Measurements from ENCODE around the gene KLHL2.

KLHL2 gene

GRCh38 chr4:165360985-165361670 is 153.8 kb downstream of the KLHL2 start:
- no peaks in the 10 kb centered on the region for H3K36me3 ChIP-seq (ENCODE audit: insufficient read depth, low read length)
- no peak overlapping the region for H3K27ac ChIP-seq
- DNase-seq (ENCODE audit: low read depth, low spot score), result no peak
- H3K9me3 ChIP-seq (ENCODE audit: low read depth, low read length), result no peaks in the 10 kb centered on the region
- H3K4me3 ChIP-seq, result no peak overlapping the region
- H3K9ac ChIP-seq (ENCODE audit: insufficient read length), result no peak overlapping the region
- no peak for TF ChIP-seq FOXP2 (optimal IDR thresholded peaks at IDR 0.05; ENCODE audit: control extremely low read depth, extremely low read length, insufficient read depth)
- TF ChIP-seq POLR2AphosphoS5 (IDR thresholded peaks at IDR 0.05; ENCODE audit: borderline replicate concordance, low read depth, low read length), result no peak
- no peak for TF ChIP-seq EZH2 (IDR thresholded peaks at IDR 0.05)

- no peak for DNase-seq (ENCODE audit: low read depth, low spot score)
- Histone ChIP-seq H3K4me3 (no peak overlapping the region), H3K9ac (ENCODE audit: insufficient read length) (no peak overlapping the region), H3K9me3 (ENCODE audit: low read depth, low read length) (no peaks in the 10 kb centered on the region), H3K27ac (no peak overlapping the region), H3K36me3 (ENCODE audit: insufficient read depth, low read length) (no peaks in the 10 kb centered on the region)
- no peak for TF ChIP-seq POLR2AphosphoS5 (IDR thresholded peaks at IDR 0.05; ENCODE audit: borderline replicate concordance, low read depth, low read length)
- TF ChIP-seq FOXP2 (optimal IDR thresholded peaks at IDR 0.05; ENCODE audit: control extremely low read depth, extremely low read length, insufficient read depth), result no peak
- TF ChIP-seq EZH2 (IDR thresholded peaks at IDR 0.05), result no peak
Measured at GRCh38 chr4:165361810-165362209, 154.4 kb downstream of the KLHL2 start.

DNA sequence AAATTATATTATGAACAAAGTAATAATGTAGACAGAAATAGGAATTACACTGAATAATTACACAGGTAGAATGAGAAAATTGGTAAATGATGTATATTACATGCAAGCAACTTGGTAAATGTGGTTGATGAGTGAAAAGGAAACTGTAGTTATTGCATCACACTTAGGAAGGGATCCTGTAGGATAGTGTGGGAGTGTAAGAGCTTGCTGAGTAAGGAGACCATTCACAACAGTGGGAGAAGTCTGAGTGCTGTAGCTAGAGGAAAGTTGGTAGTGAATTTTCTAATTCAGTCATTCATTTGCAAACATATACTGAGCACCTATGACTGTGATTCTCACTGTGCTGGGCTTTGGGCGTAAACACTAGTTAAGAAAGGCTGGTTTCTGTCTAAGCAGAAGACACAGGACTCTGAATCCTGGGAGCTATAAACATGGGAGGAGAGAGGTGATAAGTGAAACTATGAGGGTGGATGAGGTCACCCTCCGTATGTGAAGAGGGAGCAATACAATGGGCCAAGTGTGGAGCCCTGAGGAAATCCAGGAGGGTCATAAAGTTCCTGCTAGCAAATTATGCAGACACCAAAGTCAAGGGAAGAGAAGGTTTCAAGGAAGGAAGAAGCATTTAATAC is 157.2 kb downstream of the KLHL2 start:
- no peak overlapping the region for H3K27ac ChIP-seq
- no peaks in the 10 kb centered on the region for H3K36me3 ChIP-seq (ENCODE audit: insufficient read depth, low read length)
- no peak overlapping the region for H3K4me3 ChIP-seq
- H3K9ac ChIP-seq (ENCODE audit: insufficient read length), result no peak overlapping the region
- DNase-seq (ENCODE audit: low read depth, low spot score), result no peak
- no peaks in the 10 kb centered on the region for H3K9me3 ChIP-seq (ENCODE audit: low read depth, low read length)
- no peak for TF ChIP-seq FOXP2 (optimal IDR thresholded peaks at IDR 0.05; ENCODE audit: control extremely low read depth, extremely low read length, insufficient read depth)
- TF ChIP-seq EZH2 (IDR thresholded peaks at IDR 0.05), result no peak
- TF ChIP-seq POLR2AphosphoS5 (IDR thresholded peaks at IDR 0.05; ENCODE audit: borderline replicate concordance, low read depth, low read length), result no peak

DNA sequence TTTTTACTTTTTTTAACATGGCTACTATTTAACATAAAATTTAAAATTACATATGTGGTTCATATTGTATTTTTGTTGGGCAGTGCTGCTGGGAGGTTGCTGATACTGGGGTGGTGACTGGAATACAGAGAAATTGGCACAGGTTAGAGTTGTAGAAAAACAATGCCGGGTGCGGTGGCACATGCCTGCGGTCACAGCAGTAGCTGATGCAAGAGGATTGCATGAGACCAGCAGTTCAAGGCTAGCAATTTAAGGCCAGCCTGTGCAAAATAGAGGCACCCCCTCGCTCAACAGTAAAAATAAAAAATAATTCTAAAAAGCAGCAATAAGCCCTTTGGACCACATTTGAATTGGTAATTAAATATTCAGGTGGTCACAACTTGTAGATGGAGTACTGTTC is 159.7 kb downstream of the KLHL2 start:
- Histone ChIP-seq H3K9me3 (ENCODE audit: low read depth, low read length) (no peaks in the 10 kb centered on the region), H3K9ac (ENCODE audit: insufficient read length) (no peak overlapping the region), H3K36me3 (ENCODE audit: insufficient read depth, low read length) (no peaks in the 10 kb centered on the region), H3K4me3 (no peak overlapping the region), H3K27ac (no peak overlapping the region)
- TF ChIP-seq FOXP2 (optimal IDR thresholded peaks at IDR 0.05; ENCODE audit: control extremely low read depth, extremely low read length, insufficient read depth) (no peak), POLR2AphosphoS5 (IDR thresholded peaks at IDR 0.05; ENCODE audit: borderline replicate concordance, low read depth, low read length) (no peak), EZH2 (IDR thresholded peaks at IDR 0.05) (no peak)
- no peak for DNase-seq (ENCODE audit: low read depth, low spot score)

- Histone ChIP-seq H3K9ac (ENCODE audit: insufficient read length) (no peak overlapping the region), H3K36me3 (ENCODE audit: insufficient read depth, low read length) (no peaks in the 10 kb centered on the region), H3K27ac (no peak overlapping the region), H3K4me3 (no peak overlapping the region), H3K9me3 (ENCODE audit: low read depth, low read length) (no peaks in the 10 kb centered on the region)
- TF ChIP-seq POLR2AphosphoS5 (IDR thresholded peaks at IDR 0.05; ENCODE audit: borderline replicate concordance, low read depth, low read length) (no peak), EZH2 (IDR thresholded peaks at IDR 0.05) (no peak), FOXP2 (optimal IDR thresholded peaks at IDR 0.05; ENCODE audit: control extremely low read depth, extremely low read length, insufficient read depth) (no peak)
- no peak for DNase-seq (ENCODE audit: low read depth, low spot score)
Measured at GRCh38 chr4:165368114-165368513, 160.8 kb downstream of the KLHL2 start.

DNA sequence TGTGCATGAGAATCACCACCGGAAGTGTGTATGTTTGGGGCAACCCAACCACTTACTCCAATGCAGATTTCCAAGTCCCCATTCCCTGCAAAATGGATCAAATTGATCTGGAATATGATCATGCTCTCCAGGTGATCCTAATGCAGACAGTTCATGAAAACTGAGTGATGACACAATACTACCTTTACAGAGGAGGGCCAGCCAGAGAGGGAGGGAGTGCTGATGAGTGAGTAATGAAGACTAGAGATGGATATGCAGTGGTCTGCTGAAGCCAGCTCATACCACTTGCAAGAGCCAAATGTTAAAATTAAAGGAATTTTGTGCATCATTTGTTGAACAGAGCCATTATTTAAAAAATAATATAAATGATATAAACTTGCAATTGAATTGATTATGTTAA is 161.2 kb downstream of the KLHL2 start:
- no peak overlapping the region for H3K4me3 ChIP-seq

GRCh38 chr4:165369522-165369921 is 162.2 kb downstream of the KLHL2 start:
- no peak overlapping the region for H3K4me3 ChIP-seq
- H3K27ac ChIP-seq, result no peak overlapping the region
- no peak for DNase-seq (ENCODE audit: low read depth, low spot score)
- no peaks in the 10 kb centered on the region for H3K9me3 ChIP-seq (ENCODE audit: low read depth, low read length)
- no peak overlapping the region for H3K9ac ChIP-seq (ENCODE audit: insufficient read length)
- no peak for TF ChIP-seq FOXP2 (optimal IDR thresholded peaks at IDR 0.05; ENCODE audit: control extremely low read depth, extremely low read length, insufficient read depth)
- no peak for TF ChIP-seq EZH2 (IDR thresholded peaks at IDR 0.05)
- H3K36me3 ChIP-seq (ENCODE audit: insufficient read depth, low read length), result no peaks in the 10 kb centered on the region

More for the DNA sequence above, 161.2 kb downstream of the KLHL2 start:
- Histone ChIP-seq H3K27ac (no peak overlapping the region), H3K36me3 (ENCODE audit: insufficient read depth, low read length) (no peaks in the 10 kb centered on the region), H3K9ac (ENCODE audit: insufficient read length) (no peak overlapping the region), H3K9me3 (ENCODE audit: low read depth, low read length) (no peaks in the 10 kb centered on the region)
- no peak for DNase-seq (ENCODE audit: low read depth, low spot score)
- TF ChIP-seq FOXP2 (optimal IDR thresholded peaks at IDR 0.05; ENCODE audit: control extremely low read depth, extremely low read length, insufficient read depth) (no peak), POLR2AphosphoS5 (IDR thresholded peaks at IDR 0.05; ENCODE audit: borderline replicate concordance, low read depth, low read length) (no peak), EZH2 (IDR thresholded peaks at IDR 0.05) (no peak)

DNA sequence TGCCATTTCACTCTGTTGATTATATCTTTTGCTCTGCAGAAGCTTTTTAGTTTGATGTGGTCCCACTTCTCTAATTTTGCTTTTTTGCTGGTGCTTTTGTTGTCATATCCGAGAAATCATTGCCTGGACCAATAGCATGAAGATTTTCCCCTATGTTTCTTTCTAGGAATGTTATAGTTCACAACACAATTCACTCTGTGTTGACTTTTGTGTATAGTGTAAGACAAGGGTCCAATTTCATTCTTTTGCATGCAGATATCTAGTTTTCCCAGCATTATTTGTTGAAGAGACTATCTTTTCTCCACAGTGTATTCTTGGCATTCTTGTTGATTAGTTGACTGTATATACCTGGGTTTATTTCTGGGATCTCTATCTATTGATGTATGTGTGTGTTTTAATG is 163.2 kb downstream of the KLHL2 start:
- Histone ChIP-seq H3K9me3 (ENCODE audit: low read depth, low read length) (no peaks in the 10 kb centered on the region), H3K27ac (no peak overlapping the region), H3K4me3 (no peak overlapping the region), H3K9ac (ENCODE audit: insufficient read length) (no peak overlapping the region), H3K36me3 (ENCODE audit: insufficient read depth, low read length) (no peaks in the 10 kb centered on the region)
- no peak for DNase-seq (ENCODE audit: low read depth, low spot score)
- TF ChIP-seq POLR2AphosphoS5 (IDR thresholded peaks at IDR 0.05; ENCODE audit: borderline replicate concordance, low read depth, low read length) (no peak), EZH2 (IDR thresholded peaks at IDR 0.05) (no peak), FOXP2 (optimal IDR thresholded peaks at IDR 0.05; ENCODE audit: control extremely low read depth, extremely low read length, insufficient read depth) (no peak)
